OCI-LY1 (cell line): ENCODE data around the gene CYP51A1.
"Not testable (repeated sequence)": the region's sequence is repeated elsewhere in the genome, so short reads cannot be mapped to it uniquely, and the experiment has no call there.

Experiments used
- H2AFZ ChIP-seq: fragments of 200-600 bp; sonication (generic), shearing (Covaris generic); 2 replicates; pipeline ENCODE4 v1.6.0; 2014; ENCODE audit warnings: antibody characterized with exemption, mild to moderate bottlenecking, low read length
- H3F3A ChIP-seq: fragments of 200-600 bp; sonication (generic), shearing (Covaris generic); 2 replicates; pipeline ENCODE4 v1.6.0; 2014; ENCODE audit warnings: mild to moderate bottlenecking, antibody characterized with exemption, low read length, moderate library complexity; ENCODE audit not compliant: insufficient read depth
- H3K27ac ChIP-seq: fragments of 200-600 bp; sonication (generic); 2 replicates; pipeline ENCODE4 v1.5.1; 2014; ENCODE audit warnings: low read length, mixed run types, mild to moderate bottlenecking, low read depth; ENCODE audit not compliant: poor library complexity, severe bottlenecking
- H3K27me3 ChIP-seq: fragments of 200-600 bp; sonication (generic); 2 replicates; pipeline ENCODE4 v1.6.0; 2014; ENCODE audit warnings: antibody characterized with exemption, mild to moderate bottlenecking, low read length, moderate library complexity; ENCODE audit not compliant: insufficient read depth
- H3K36me3 ChIP-seq: fragments of 200-600 bp; sonication (generic); 2 replicates; pipeline ENCODE4 v1.6.1; 2014; ENCODE audit warnings: mild to moderate bottlenecking, antibody characterized with exemption, low read length, moderate library complexity, mixed read lengths; ENCODE audit not compliant: insufficient read depth
- H3K4me1 ChIP-seq: fragments of 200-600 bp; sonication (generic); 2 replicates; pipeline ENCODE4 v1.5.1; 2014; ENCODE audit warnings: mild to moderate bottlenecking, low read length, moderate library complexity; ENCODE audit not compliant: insufficient read depth, severe bottlenecking
- H3K4me2 ChIP-seq: fragments of 200-600 bp; sonication (generic), shearing (Covaris generic); 2 replicates; pipeline ENCODE4 v1.6.1; 2014; ENCODE audit warnings: low read length
- H3K4me3 ChIP-seq: fragments of 200-600 bp; sonication (generic); 2 replicates; pipeline ENCODE4 v1.5.1; 2014; ENCODE audit warnings: low read length, low read depth, mild to moderate bottlenecking, mixed read lengths; ENCODE audit not compliant: poor library complexity, severe bottlenecking
- H3K79me2 ChIP-seq: fragments of 200-600 bp; shearing (Covaris generic); 2 replicates; pipeline ENCODE4 v1.6.1; 2016; ENCODE audit warnings: mixed run types, low read length, mixed read lengths; ENCODE audit not compliant: insufficient read depth
- H3K9ac ChIP-seq: fragments of 200-600 bp; sonication (generic), shearing (Covaris generic); 2 replicates; pipeline ENCODE4 v1.6.1; 2014; ENCODE audit warnings: mild to moderate bottlenecking, low read length, mixed read lengths
- H3K9me2 ChIP-seq: fragments of 200-600 bp; sonication (generic), shearing (Covaris generic); 2 replicates; pipeline ENCODE4 v1.6.1; 2014; ENCODE audit warnings: low read depth, mild to moderate bottlenecking, low read length, mixed read lengths
- H3K9me3 ChIP-seq: fragments of 200-600 bp; shearing (Covaris generic); 2 replicates; pipeline ENCODE4 v1.6.1; 2014; ENCODE audit warnings: low read length, mixed read lengths
- H4K20me1 ChIP-seq: fragments of 200-600 bp; sonication (generic), shearing (Covaris generic); 2 replicates; pipeline ENCODE4 v1.6.0; 2016; ENCODE audit warnings: mild to moderate bottlenecking, low read length; ENCODE audit not compliant: insufficient read depth
- EZH2 ChIP-seq: fragments of 200-600 bp; sonication (generic), shearing (Covaris generic); IDR thresholded peaks from 2 replicates; pipeline ENCODE4 v1.8.0; 2017; ENCODE audit warnings: borderline replicate concordance, mixed run types, mild to moderate bottlenecking, antibody characterized with exemption, low read length, moderate library complexity, mixed read lengths
- TF ChIP-seq, protein P1 (sequence below): fragments of 200-600 bp; sonication (generic), shearing (Covaris generic); IDR thresholded peaks from 2 replicates; pipeline ENCODE4 v1.5.1; 2017; ENCODE audit warnings: mild to moderate bottlenecking, antibody characterized with exemption, low read length, moderate library complexity, mixed read lengths

The CYP51A1 gene

DNA sequence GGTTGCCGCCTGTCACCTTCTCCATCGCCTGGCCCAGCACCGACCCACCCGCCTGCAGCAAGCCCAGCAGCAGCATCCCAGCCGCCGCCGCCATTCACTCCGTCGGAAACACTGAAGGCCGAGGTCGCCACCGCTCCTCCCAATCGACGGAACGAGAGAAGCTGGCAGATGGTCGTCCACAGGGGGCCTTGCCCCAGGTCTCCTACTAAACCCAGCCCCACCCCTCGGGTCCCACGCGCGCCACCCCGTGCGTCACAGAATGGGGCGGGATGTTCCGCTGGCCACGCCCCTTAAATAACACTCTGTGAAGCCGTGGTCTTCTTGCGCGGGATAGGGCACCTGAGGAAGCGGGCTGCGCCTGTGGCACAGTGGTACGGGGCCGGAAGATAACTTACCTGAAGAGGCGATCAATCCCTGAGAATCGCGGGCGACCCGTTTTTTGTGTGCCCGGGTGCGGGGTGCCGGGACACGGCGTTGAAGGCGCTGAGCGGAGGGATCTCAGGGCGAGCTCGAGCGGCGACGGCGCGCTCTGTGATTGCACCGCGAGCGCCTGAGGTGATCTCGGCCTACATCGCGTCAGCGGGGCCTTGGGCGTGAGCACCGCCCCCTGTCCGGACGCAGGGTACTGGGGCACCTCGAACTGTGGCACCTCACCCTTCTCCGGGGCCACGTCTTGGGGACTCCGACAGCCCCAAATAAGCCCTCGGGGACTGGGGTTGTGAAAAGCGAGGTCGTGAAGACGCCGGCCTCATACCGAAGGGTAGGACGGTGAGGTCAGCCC, at the start of gene CYP51A1:
CYP51A1 (minus strand) TSS at position 207 of the 781 bp plus-strand sequence; CDS start at position 94, 113 bp downstream.
- H3K9me2 ChIP-seq: no peaks in the 10 kb centered on the region
- H3K36me3 ChIP-seq: peaks cover 26% of the 10 kb centered on the region
- H3K4me1 ChIP-seq: peaks cover 37% of the 10 kb centered on the region
- peak within 1 kb of the TSS; percentile 78 for H3K4me2 ChIP-seq
- H3K79me2 ChIP-seq: peaks cover 29% of the 10 kb centered on the region
- no peaks in the 10 kb centered on the region for H3F3A ChIP-seq
- H3K27ac ChIP-seq: peak within 1 kb of the TSS; percentile 85
- no peak for TF ChIP-seq EZH2
- TF ChIP-seq, protein P1, sequence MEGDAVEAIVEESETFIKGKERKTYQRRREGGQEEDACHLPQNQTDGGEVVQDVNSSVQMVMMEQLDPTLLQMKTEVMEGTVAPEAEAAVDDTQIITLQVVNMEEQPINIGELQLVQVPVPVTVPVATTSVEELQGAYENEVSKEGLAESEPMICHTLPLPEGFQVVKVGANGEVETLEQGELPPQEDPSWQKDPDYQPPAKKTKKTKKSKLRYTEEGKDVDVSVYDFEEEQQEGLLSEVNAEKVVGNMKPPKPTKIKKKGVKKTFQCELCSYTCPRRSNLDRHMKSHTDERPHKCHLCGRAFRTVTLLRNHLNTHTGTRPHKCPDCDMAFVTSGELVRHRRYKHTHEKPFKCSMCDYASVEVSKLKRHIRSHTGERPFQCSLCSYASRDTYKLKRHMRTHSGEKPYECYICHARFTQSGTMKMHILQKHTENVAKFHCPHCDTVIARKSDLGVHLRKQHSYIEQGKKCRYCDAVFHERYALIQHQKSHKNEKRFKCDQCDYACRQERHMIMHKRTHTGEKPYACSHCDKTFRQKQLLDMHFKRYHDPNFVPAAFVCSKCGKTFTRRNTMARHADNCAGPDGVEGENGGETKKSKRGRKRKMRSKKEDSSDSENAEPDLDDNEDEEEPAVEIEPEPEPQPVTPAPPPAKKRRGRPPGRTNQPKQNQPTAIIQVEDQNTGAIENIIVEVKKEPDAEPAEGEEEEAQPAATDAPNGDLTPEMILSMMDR: 0 out of 2 replicates have a peak, but pooled peaks have one; percentile 11
- peak within 1 kb of the TSS; percentile 70 for H3K4me3 ChIP-seq
- no peaks in the 10 kb centered on the region for H4K20me1 ChIP-seq
- peak within 1 kb of the TSS; percentile 85 for H3K9ac ChIP-seq
- H3K27me3 ChIP-seq: no peaks in the 10 kb centered on the region
- peak within 1 kb of the TSS; percentile 15; the same call in 1 of the 2 replicates for H2AFZ ChIP-seq
- no peaks in the 10 kb centered on the region for H3K9me3 ChIP-seq

- Histone ChIP-seq H3K4me2 (peak within 1 kb of the TSS; percentile 72), H2AFZ (peak within 1 kb of the TSS; percentile 20; the same call in 1 of the 2 replicates), H3K9me3 (peaks cover 6% of the 10 kb centered on the region; the same call in 1 of the 2 replicates), H3K4me3 (peak within 1 kb of the TSS; percentile 51), H3K27me3 (no peaks in the 10 kb centered on the region), H3K79me2 (no peaks in the 10 kb centered on the region), H3F3A (no peaks in the 10 kb centered on the region), H3K9ac (peak within 1 kb of the TSS; percentile 40; the same call in 1 of the 2 replicates), H3K36me3 (no peaks in the 10 kb centered on the region), H3K9me2 (no peaks in the 10 kb centered on the region), H4K20me1 (no peaks in the 10 kb centered on the region), H3K4me1 (peaks cover 9% of the 10 kb centered on the region), H3K27ac (no peak within 1 kb of the TSS)
- TF ChIP-seq EZH2: no peak
- TF ChIP-seq, protein P1: peak; percentile 99
These were observed 44.9 kb upstream of the CYP51A1 start, which contains the start of gene LRRD1 for GRCh38 chr7:92178928-92179924. Gene LRRD1 (minus strand): TSS chr7:92179142. CDS start chr7:92165202, 13,940 bp downstream.

DNA sequence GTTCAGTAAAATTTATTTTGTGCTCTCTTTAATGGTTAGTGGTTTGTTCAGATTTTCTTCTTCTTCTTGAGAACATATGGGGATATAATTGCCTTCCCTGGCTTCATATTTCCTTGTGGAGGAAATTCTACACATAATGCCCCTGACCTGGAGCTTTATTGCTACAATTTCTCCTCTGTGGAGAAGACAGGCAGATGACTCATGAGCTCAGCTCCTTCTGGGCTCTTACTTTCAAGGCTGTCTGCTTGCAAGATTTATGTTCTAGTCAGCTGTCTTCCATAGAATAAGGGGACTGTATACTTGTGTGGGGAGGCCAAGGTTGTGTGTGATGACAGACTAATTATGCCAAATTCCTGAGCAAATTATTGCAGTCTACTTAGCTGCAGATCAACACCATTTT, 43.1 kb upstream of the CYP51A1 start:
- TF ChIP-seq, protein P1: no peak
- TF ChIP-seq EZH2: no peak
- H3K36me3 ChIP-seq: no peaks in the 10 kb centered on the region
- peaks cover 3% of the 10 kb centered on the region; the same call in 1 of the 2 replicates for H3K9me3 ChIP-seq
- H3K27me3 ChIP-seq: no peaks in the 10 kb centered on the region
- H2AFZ ChIP-seq: no peak overlapping the region
- H3K9ac ChIP-seq: no peak overlapping the region
- peaks cover 9% of the 10 kb centered on the region for H3K4me1 ChIP-seq
- H3K4me3 ChIP-seq: no peak overlapping the region
- no peaks in the 10 kb centered on the region for H4K20me1 ChIP-seq
- no peaks in the 10 kb centered on the region for H3K9me2 ChIP-seq
- no peaks in the 10 kb centered on the region for H3F3A ChIP-seq
- H3K4me2 ChIP-seq: no peak overlapping the region
- no peaks in the 10 kb centered on the region for H3K79me2 ChIP-seq
- no peak overlapping the region for H3K27ac ChIP-seq

DNA sequence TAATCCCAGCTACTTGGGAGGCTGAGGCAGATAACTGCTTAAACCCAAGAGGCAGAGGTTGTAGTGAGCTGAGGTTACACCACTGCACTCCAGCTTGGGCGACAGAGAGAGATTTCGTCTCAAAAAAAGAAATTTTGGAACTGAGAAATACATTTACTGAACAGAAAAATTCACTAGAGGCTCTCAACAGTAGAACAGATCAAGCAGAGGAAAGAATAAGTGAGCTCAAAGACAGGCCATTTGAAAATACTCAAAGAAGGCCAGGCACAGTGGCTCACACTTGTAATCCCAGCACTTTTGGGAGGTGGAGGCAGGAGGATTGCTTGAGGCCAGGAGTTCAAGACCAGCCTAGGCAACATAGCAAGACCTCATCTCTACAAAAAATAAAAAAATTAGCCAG, 35.3 kb upstream of the CYP51A1 start:
- not testable (repeated sequence) for H4K20me1 ChIP-seq, H2AFZ ChIP-seq, H3K4me1 ChIP-seq, H3K9me2 ChIP-seq, H3K27me3 ChIP-seq, H3K4me2 ChIP-seq, H3K9ac ChIP-seq, H3K27ac ChIP-seq, H3K79me2 ChIP-seq, H3K4me3 ChIP-seq, H3F3A ChIP-seq, H3K9me3 ChIP-seq, H3K36me3 ChIP-seq
